NCI-H345 treated with DMSO at 0.1 percent for 48 hours (cell line): Measurements from ENCODE around the gene CD55.

ENCODE experiments used
- DNase-seq: peaks from one replicate; lab custom pipeline; 2025; ENCODE audit not compliant: unreplicated experiment; lab: John Stamatoyannopoulos, UW

CD55 gene, protein sequence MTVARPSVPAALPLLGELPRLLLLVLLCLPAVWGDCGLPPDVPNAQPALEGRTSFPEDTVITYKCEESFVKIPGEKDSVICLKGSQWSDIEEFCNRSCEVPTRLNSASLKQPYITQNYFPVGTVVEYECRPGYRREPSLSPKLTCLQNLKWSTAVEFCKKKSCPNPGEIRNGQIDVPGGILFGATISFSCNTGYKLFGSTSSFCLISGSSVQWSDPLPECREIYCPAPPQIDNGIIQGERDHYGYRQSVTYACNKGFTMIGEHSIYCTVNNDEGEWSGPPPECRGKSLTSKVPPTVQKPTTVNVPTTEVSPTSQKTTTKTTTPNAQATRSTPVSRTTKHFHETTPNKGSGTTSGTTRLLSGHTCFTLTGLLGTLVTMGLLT

GRCh38 chr1:207321079-207321789 lies at the start of gene CD55:
TSS of gene CD55 (plus strand) at chr1:207321678. CDS start at chr1:207321766, 88 bp downstream.
- DNase-seq: peak; percentile 57

GRCh38 chr1:207274882-207275281 lies 46.6 kb upstream of the CD55 start:
- DNase-seq: no peak

GRCh38 chr1:207276465-207276864 lies 45.0 kb upstream of the CD55 start:
- no peak for DNase-seq

- no peak for DNase-seq
Observed at GRCh38 chr1:207277241-207277640, 44.2 kb upstream of the CD55 start.

GRCh38 chr1:207279652-207280051 lies 41.8 kb upstream of the CD55 start:
- no peak for DNase-seq

- no peak for DNase-seq
Observed at GRCh38 chr1:207280706-207281105, 40.8 kb upstream of the CD55 start.

DNA sequence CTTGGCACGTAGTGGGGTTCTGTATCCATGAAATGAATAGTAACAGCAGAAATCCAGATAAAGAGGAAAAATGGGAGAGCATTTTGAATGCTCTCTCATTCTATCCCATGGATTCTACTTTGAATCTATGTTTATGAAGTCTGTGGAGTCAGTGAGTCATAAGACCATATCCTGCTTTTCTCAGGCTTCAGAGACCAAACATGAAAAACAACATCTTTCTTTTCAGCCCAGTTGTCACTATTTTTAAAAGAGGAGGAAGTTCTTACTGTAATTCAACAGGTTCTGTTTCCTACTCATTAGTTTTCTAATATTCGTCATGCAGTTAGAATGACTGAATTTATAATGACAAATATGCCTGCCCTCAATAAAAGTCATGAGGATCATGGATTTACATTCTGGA lies 39.4 kb upstream of the CD55 start:
- no peak for DNase-seq

DNA sequence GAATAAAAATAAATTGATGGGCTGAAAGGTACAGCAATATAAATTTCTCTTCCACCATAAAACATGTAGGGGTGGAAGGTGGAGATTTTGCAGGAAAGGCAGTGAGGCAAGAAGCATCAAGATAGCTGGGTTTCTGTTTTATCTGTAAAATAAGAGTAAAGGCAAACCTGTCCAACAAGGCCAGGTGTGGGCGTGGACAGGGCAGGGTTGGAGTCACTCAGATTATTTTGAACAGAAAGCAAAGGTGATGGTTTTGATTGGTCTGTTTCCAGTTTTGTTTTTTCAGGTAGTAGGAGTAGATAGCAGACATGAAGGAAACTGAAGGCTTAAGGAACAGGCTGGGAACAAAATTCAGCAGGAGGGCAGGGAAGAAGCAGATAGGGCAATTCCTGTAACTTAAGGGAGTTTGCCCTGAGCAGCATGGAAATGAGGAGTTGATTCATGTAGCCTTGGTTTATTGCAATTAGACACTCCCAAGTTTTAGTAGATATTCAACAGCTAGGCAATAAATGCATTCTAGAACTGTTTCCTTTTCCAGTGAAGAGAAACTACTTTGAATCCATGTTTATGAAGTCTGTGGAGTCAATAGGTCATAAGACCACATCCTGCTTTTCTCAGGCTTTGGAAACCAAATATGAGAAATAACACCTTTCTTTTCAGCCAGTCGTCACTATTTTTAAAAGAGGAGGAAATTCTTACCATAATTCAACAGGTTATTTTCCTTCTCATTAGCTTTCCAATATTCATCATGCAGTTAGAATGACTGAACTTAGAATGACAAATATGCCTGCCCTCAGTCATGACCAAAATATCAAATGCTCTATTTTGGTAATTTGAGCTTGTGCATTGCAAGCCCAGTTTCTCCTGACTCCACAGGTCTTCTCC lies 38.7 kb upstream of the CD55 start:
- DNase-seq: no peak

GRCh38 chr1:207283421-207283820 lies 38.1 kb upstream of the CD55 start:
- DNase-seq: no peak

DNA sequence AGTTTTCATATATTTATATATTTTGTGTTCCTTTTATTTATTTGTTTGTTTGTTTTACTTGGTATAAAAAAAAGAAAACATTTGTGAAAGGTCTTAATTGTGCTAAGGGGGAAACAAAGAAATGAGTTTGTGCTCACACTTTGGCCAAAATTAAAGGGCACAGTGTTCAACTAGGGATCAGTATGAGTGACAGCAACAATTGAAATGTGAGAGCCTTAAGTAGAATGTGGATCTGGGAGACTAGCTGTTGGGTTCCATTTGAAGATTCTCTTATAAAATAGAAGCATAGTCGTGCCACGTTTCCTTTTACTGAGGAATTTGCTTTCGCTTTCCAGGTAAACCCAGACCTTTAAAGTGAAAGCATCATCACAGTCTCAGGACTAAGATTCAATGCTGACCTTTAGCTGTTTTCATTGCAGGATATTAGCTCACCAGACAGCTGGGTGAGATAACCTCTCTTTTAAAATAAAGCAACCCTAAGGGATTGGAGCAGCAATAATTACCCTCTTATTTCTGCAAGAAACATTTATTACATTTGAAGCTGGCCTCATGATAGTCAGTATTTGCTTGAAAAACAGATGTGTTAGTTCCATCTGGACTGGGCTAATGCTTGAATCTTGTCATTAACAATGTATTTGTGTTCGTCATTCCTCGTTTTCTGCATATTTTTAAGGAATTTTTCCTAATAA lies 37.1 kb upstream of the CD55 start:
- no peak for DNase-seq

GRCh38 chr1:207286786-207287468 lies 34.6 kb upstream of the CD55 start:
- DNase-seq: no peak

DNA sequence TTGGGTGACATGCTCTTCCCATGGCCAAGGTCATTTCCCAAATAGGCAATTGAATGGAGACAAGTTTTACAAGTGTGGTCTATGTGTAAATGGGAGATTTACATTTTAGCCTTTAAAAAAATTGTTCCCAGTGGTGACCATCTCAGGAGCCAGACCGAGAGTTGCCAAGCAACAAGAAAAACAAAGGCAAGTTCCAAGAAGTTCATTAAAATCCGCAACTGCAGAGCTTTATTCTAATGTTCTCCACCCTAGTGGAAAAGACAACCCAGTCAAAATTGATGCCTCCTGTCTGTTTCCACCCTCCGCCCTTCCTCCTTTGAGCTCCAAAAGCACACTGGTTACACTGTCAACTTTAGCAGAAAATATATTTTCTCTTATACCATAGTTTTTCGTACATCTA lies 33.2 kb upstream of the CD55 start:
- DNase-seq: no peak

DNA sequence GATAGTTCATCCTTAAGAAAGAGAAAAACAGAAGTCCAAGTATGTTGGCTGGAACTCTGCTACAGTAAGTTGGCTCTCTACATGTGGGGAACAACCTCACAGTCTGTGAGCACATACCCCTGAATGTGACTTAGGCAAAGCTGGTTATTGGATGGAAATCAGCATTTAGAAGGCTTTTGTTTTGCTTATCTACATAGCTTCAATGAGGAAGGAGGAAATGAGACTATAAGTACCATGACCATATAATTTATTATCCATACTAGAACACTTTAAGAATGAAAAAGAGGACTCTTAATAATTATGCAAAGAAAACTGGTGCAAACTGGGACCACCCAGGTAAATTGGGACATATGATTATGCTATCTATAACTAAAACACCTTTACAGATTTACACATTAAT lies 31.7 kb upstream of the CD55 start:
- no peak for DNase-seq

DNA sequence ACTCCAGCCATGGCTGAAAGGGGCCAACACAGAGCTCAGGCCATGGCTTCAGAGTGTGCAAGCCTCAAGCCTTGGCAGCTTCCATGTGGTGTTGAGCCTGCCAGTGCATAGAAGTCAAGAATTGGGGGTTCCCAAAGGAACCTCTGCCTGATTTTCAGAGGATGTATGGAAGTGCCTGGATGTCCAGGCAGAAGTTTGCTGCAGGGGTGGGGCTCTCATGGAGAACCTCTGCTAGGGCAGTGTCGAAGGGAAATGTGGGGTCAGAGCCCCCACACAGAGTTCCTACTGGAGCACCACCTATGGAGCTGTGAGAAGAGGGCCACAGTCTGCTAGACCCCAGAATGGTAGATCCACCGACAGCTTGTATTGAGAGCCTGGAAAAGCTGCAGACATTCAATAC lies 29.8 kb upstream of the CD55 start:
- no peak for DNase-seq

- no peak for DNase-seq
Observed at GRCh38 chr1:207298186-207298585, 23.3 kb upstream of the CD55 start.

DNA sequence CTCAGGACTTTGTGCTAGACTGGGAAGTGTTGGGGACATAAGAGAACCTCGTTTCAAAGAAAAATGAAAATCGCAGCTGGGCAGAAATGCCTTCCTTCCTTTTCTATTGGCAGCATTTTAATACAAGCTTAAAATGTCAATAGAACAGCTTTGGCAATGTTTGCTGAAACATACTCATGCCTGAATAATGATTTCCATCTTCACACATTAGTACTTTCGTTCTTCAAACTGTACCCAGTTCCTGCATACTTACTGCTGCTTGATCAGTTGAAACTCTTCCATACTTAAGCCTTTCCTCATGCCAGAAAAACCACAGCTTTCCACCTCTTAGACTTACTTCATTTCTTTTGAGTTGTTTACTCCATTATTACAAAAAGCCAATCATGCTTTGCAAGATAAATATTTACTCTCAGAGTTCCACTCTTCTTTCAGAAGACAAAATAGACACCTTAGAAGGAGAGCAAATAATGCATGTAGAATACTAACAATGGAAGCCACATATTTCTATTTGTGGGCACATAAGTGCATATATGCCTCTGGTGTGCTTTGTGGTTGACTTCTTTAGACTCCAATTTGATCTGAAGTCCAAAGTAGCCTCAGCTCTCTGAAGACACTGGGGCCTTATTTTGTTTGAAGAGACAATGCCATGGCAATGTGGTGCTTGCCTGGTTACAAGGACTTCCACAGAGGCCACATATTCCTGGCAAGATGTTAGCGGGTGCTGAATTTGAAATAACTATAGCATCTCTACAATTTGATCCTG lies 22.7 kb upstream of the CD55 start:
- peak; percentile 29 for DNase-seq

DNA sequence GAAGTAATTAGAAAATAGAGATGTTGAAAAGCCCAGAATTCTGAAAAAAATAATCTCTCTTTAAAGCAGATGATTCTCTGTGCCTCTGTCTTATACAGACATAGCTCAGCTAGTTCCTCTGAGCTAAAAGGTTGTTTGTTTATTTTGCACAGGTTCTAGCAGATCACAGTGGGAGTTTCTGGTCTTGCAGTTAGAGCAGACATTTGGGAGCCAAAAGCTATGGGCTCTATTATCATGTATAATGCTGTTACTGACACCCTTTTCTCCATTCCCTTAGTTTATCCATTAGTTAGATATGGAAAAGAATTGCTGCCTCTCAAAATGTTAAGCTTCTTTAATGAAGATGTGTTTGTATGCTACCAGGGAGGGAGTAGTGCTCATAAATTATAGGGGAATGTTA lies 20.5 kb upstream of the CD55 start:
- DNase-seq: no peak

GRCh38 chr1:207302618-207303393 lies 18.7 kb upstream of the CD55 start:
- no peak for DNase-seq
